ENCODE measurements around the gene GPATCH2.

GPATCH2 gene

DNA sequence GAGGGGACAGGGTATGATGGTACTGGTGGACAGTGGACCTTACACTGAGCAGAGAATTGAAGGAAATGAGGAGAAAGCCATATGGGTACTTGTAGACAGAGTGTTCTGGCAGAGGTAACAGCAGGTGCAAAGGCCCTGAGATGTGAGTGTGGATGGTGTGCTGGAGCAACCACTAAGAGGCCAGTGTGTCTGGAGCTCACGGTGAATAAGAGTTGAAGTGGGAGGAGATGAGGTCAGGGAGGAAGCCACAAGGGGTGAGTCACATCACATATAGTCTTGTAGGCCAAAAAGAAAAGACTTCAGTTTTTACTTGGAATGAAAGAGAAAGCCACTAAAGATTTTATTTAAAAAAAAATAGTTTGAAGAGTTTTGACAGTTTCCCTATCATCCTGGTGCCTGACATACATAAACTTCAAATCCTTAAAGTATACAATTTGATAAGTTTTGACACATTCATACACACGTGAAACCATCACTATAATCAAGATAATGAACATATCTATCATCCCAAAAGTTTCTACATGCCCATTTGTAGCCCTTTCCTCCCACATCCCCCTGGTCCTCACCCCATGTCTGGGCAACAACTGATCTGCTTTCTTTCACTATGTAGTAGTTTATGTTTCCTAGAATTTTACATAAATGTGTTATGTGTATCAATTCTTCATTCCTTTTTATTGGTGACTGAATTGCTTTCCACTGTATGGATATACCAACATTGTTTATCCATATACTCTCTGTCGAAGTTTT lies 148.4 kb downstream of the GPATCH2 start:
- TF ChIP-seq, protein P1, sequence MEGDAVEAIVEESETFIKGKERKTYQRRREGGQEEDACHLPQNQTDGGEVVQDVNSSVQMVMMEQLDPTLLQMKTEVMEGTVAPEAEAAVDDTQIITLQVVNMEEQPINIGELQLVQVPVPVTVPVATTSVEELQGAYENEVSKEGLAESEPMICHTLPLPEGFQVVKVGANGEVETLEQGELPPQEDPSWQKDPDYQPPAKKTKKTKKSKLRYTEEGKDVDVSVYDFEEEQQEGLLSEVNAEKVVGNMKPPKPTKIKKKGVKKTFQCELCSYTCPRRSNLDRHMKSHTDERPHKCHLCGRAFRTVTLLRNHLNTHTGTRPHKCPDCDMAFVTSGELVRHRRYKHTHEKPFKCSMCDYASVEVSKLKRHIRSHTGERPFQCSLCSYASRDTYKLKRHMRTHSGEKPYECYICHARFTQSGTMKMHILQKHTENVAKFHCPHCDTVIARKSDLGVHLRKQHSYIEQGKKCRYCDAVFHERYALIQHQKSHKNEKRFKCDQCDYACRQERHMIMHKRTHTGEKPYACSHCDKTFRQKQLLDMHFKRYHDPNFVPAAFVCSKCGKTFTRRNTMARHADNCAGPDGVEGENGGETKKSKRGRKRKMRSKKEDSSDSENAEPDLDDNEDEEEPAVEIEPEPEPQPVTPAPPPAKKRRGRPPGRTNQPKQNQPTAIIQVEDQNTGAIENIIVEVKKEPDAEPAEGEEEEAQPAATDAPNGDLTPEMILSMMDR (IDR thresholded peaks at IDR 0.05): no peak
- Histone ChIP-seq H3K36me3 (no peaks in the 10 kb centered on the region), H3K9me3 (no peaks in the 10 kb centered on the region), H3K4me3 (ENCODE audit: low read depth in 1 of 2, low read length in 1 of 2) (no peak overlapping the region), H3K27ac (no peak overlapping the region), H3K4me1 (ENCODE audit: control insufficient read depth in 1 of 2, insufficient read depth in 1 of 2, low read depth in 1 of 2, low read length in 1 of 2) (no peaks in the 10 kb centered on the region), H3K27me3 (no peaks in the 10 kb centered on the region)

GRCh38 chr1:217478450-217478849 lies 152.4 kb downstream of the GPATCH2 start:
- no peaks in the 10 kb centered on the region for H3K36me3 ChIP-seq
- TF ChIP-seq, protein P1 (IDR thresholded peaks at IDR 0.05): no peak
- no peak overlapping the region for H3K4me3 ChIP-seq (ENCODE audit: low read depth in 1 of 2, low read length in 1 of 2)
- H3K9me3 ChIP-seq: no peaks in the 10 kb centered on the region
- H3K27ac ChIP-seq: no peak overlapping the region
- H3K4me1 ChIP-seq (ENCODE audit: control insufficient read depth in 1 of 2, insufficient read depth in 1 of 2, low read depth in 1 of 2, low read length in 1 of 2): no peaks in the 10 kb centered on the region
- no peaks in the 10 kb centered on the region for H3K27me3 ChIP-seq

DNA sequence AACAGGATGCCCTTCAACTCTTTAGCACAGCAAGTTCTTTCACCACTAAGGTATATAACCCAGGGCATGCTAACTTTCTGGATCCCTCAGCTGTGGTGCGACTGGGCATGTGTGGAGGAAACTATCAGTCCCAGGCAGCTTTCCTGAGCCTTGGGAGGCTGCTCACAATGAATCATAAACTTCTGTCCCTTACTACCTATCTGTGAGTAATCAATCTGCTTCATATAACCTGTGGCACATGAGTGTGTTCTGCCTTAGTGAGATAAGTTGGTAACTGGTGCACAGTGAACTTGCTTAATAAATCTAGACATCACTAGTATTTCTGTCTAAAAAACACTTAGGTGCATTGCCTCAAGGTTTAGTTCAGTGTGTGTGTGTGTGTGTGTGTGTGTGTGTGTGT lies 158.0 kb downstream of the GPATCH2 start:
- no peak overlapping the region for H3K4me3 ChIP-seq (ENCODE audit: low read depth in 1 of 2, low read length in 1 of 2)
- TF ChIP-seq, protein P1 (IDR thresholded peaks at IDR 0.05): no peak
- H3K36me3 ChIP-seq: no peaks in the 10 kb centered on the region
- H3K27me3 ChIP-seq: no peaks in the 10 kb centered on the region
- no peaks in the 10 kb centered on the region for H3K9me3 ChIP-seq
- H3K4me1 ChIP-seq (ENCODE audit: control insufficient read depth in 1 of 2, insufficient read depth in 1 of 2, low read depth in 1 of 2, low read length in 1 of 2): no peaks in the 10 kb centered on the region
- no peak overlapping the region for H3K27ac ChIP-seq

GRCh38 chr1:217471403-217471802 lies 159.5 kb downstream of the GPATCH2 start:
- no peaks in the 10 kb centered on the region for H3K4me1 ChIP-seq (ENCODE audit: control insufficient read depth in 1 of 2, insufficient read depth in 1 of 2, low read depth in 1 of 2, low read length in 1 of 2)
- no peak overlapping the region for H3K4me3 ChIP-seq (ENCODE audit: low read depth in 1 of 2, low read length in 1 of 2)
- no peaks in the 10 kb centered on the region for H3K27me3 ChIP-seq
- TF ChIP-seq, protein P1 (IDR thresholded peaks at IDR 0.05): no peak
- H3K36me3 ChIP-seq: no peaks in the 10 kb centered on the region
- no peaks in the 10 kb centered on the region for H3K9me3 ChIP-seq
- no peak overlapping the region for H3K27ac ChIP-seq

- no peaks in the 10 kb centered on the region for H3K27me3 ChIP-seq
Observed at GRCh38 chr1:217469983-217470382, 160.9 kb downstream of the GPATCH2 start.

More at GRCh38 chr1:217469983-217470382, 160.9 kb downstream of the GPATCH2 start:
- H3K27ac ChIP-seq: no peak overlapping the region
- no peak overlapping the region for H3K4me3 ChIP-seq (ENCODE audit: low read depth in 1 of 2, low read length in 1 of 2)
- no peaks in the 10 kb centered on the region for H3K4me1 ChIP-seq (ENCODE audit: control insufficient read depth in 1 of 2, insufficient read depth in 1 of 2, low read depth in 1 of 2, low read length in 1 of 2)
- no peaks in the 10 kb centered on the region for H3K36me3 ChIP-seq
- TF ChIP-seq, protein P1 (IDR thresholded peaks at IDR 0.05): no peak
- no peaks in the 10 kb centered on the region for H3K9me3 ChIP-seq
